HCT116 (cell line): ENCODE data around the gene HUNK. TPM values are rescaled to one million over a fixed set of nuclear protein-coding genes. Genes with fewer than 3 reads are reported as not detected.

ENCODE experiments used
- ATAC-seq: fragments of 200-7000 bp; cut with Tn5 transposase; 2 replicates; pipeline ENCODE4 v1.9.1; 2020; ENCODE audit warnings: mild to moderate bottlenecking, moderate library complexity
- BruUV-seq: library from RNA; stranded (reverse); fragments of 400-500 nt; replicated peaks from 2 replicates; lab custom pipeline; 2021; lab: Mats Ljungman, UMichigan
- CTCF ChIA-PET: fragments of 300-600 bp; sonication (Branson Sonifier 250); formaldehyde crosslinking; loops from one replicate; lab custom pipeline; 2021; ENCODE audit warnings: antibody characterized with exemption; lab: Charles Lee
- POLR2A ChIA-PET: fragments of 300-600, 350-600 bp; sonication (Branson Sonifier 250); formaldehyde crosslinking; loops from one replicate; lab custom pipeline; 2021; ENCODE audit warnings: antibody characterized with exemption; lab: Charles Lee
- RAD21 ChIA-PET, 2 experiments: fragments of 300-600 bp; sonication (Branson Sonifier 250); formaldehyde crosslinking; loops; one replicate each; lab custom pipeline; 2023; ENCODE audit warnings: low total read pairs in 2 of 2; ENCODE audit not compliant: uncharacterized antibody in 2 of 2, unreplicated experiment in 2 of 2, low non-redundant PET in 1 of 2; lab: Charles Lee
- DNase-seq: peaks from one replicate; pipeline ENCODE4 v3.0.0-alpha.2; 2010; ENCODE audit warnings: low read depth, low spot score
- H2AFZ ChIP-seq: fragments of 200-600 bp; shearing (Covaris generic), sonication (generic); 2 replicates; pipeline ENCODE4 v1.6.1; 2017; ENCODE audit warnings: low read depth, mixed run types, mixed read lengths, antibody characterized with exemption, low read length; ENCODE audit not compliant: poor library complexity, severe bottlenecking
- H3K27ac ChIP-seq: 2 replicates; pipeline ENCODE4 v1.5.1; 2012; ENCODE audit warnings: low read depth, low read length
- H3K27me3 ChIP-seq: fragments of 200-600 bp; sonication (generic); 2 replicates; pipeline ENCODE4 v1.6.1; 2016; ENCODE audit warnings: mixed run types, low read length, mixed read lengths; ENCODE audit not compliant: insufficient read depth
- H3K36me3 ChIP-seq, 2 experiments: fragments of 200-500 bp in 1 of 2; fragments of 200-600 bp in 1 of 2; sonication (Bioruptor generic) in 1 of 2; sonication (generic) in 1 of 2; 2 replicates each; pipeline versions ENCODE4 v1.5.1 to v1.6.1; 2014 to 2016; ENCODE audit warnings: low read length in 2 of 2, inconsistent platforms in 1 of 2, mixed read lengths in 1 of 2, mixed run types in 1 of 2; ENCODE audit not compliant: insufficient read depth in 2 of 2, control insufficient read depth in 1 of 2
- H3K4me1 ChIP-seq, 2 experiments: fragments of 200-600 bp in 1 of 2; sonication (generic) in 1 of 2; 2 replicates each; pipeline versions ENCODE4 v1.5.1 to v1.6.1; 2012 to 2017; ENCODE audit warnings: low read length in 2 of 2, inconsistent platforms in 1 of 2, mild to moderate bottlenecking in 1 of 2, mixed read lengths in 1 of 2, mixed run types in 1 of 2, moderate library complexity in 1 of 2; ENCODE audit not compliant: insufficient read depth in 2 of 2, control insufficient read depth in 1 of 2
- H3K4me2 ChIP-seq: fragments of 200-600 bp; sonication (generic); 2 replicates; pipeline ENCODE4 v1.6.1; 2017; ENCODE audit warnings: mixed run types, low read length, mixed read lengths
- H3K4me3 ChIP-seq, 2 experiments: fragments of 200-600 bp in 1 of 2; sonication (generic) in 1 of 2; replicated peaks in 1 of 2; 2 replicates each; pipeline ENCODE4 v1.5.1; 2011 to 2016; ENCODE audit warnings: low read length in 2 of 2, control low read depth in 1 of 2, low read depth in 1 of 2, mild to moderate bottlenecking in 1 of 2, mixed read lengths in 1 of 2, mixed run types in 1 of 2
- H3K79me2 ChIP-seq: fragments of 200-600 bp; sonication (generic); 2 replicates; pipeline ENCODE4 v1.6.1; 2017; ENCODE audit warnings: mild to moderate bottlenecking, mixed run types, low read length, moderate library complexity, mixed read lengths; ENCODE audit not compliant: insufficient read depth
- H3K9ac ChIP-seq: fragments of 200-600 bp; sonication (generic); 2 replicates; pipeline ENCODE4 v1.6.1; 2016; ENCODE audit warnings: low read length, mixed read lengths
- H3K9me2 ChIP-seq: fragments of 200-600 bp; sonication (generic), shearing (Covaris generic); 2 replicates; pipeline ENCODE4 v1.6.1; 2017; ENCODE audit warnings: mixed run types, mild to moderate bottlenecking, moderate library complexity; ENCODE audit not compliant: insufficient read depth
- H3K9me3 ChIP-seq, 2 experiments: fragments of 200-500 bp in 1 of 2; fragments of 200-600 bp in 1 of 2; sonication (Bioruptor generic) in 1 of 2; sonication (generic) in 1 of 2; 2 replicates each; pipeline ENCODE4 v1.6.1; 2014 to 2017; ENCODE audit warnings: low read length in 2 of 2, mixed read lengths in 2 of 2, inconsistent platforms in 1 of 2, low read depth in 1 of 2, mild to moderate bottlenecking in 1 of 2, mixed run types in 1 of 2, moderate library complexity in 1 of 2; ENCODE audit not compliant: control insufficient read depth in 1 of 2, insufficient read depth in 1 of 2
- H4K20me1 ChIP-seq: fragments of 200-600 bp; sonication (generic), shearing (Covaris generic); 2 replicates; pipeline ENCODE4 v1.6.1; 2017; ENCODE audit warnings: mixed run types, mild to moderate bottlenecking, moderate library complexity; ENCODE audit not compliant: insufficient read depth
- CBX3 ChIP-seq: IDR thresholded peaks from 2 replicates; pipeline ENCODE4 v1.6.1; 2012; ENCODE audit warnings: low read depth
- ELF1 ChIP-seq: IDR thresholded peaks from 2 replicates; pipeline ENCODE4 v1.6.1; 2012; ENCODE audit warnings: low read depth, borderline replicate concordance
- EZH2 ChIP-seq: fragments of 200-600 bp; sonication (generic); IDR thresholded peaks from 2 replicates; pipeline ENCODE4 v1.6.1; 2017; ENCODE audit warnings: antibody characterized with exemption, mixed run types
- EZH2phosphoT487 ChIP-seq: fragments of 200-600 bp; IDR thresholded peaks from 2 replicates; pipeline ENCODE4 v1.6.1; 2018; ENCODE audit warnings: antibody characterized with exemption, borderline replicate concordance
- MAX ChIP-seq: IDR thresholded peaks from 2 replicates; pipeline ENCODE4 v1.6.1; 2012
- RAD21 ChIP-seq: IDR thresholded peaks from 2 replicates; pipeline ENCODE4 v1.6.1; 2012; ENCODE audit warnings: low read depth, mild to moderate bottlenecking
- SIN3A ChIP-seq: IDR thresholded peaks from 2 replicates; pipeline ENCODE4 v1.6.1; 2012; ENCODE audit warnings: low read depth
- SRF ChIP-seq: IDR thresholded peaks from 2 replicates; pipeline ENCODE4 v1.6.1; 2012; ENCODE audit warnings: low read depth
- YY1 ChIP-seq: IDR thresholded peaks from 2 replicates; pipeline ENCODE4 v1.6.1; 2011; ENCODE audit warnings: low read length, low read depth, moderate library complexity, mild to moderate bottlenecking; ENCODE audit not compliant: insufficient replicate concordance; ENCODE audit errors: extremely low read depth
- ZBTB33 ChIP-seq: IDR thresholded peaks from 2 replicates; pipeline ENCODE4 v1.6.1; 2011; ENCODE audit warnings: mild to moderate bottlenecking, low read length, moderate library complexity; ENCODE audit not compliant: insufficient replicate concordance; ENCODE audit errors: extremely low read depth
- ZFX ChIP-seq: fragments of 450-650 bp; IDR thresholded peaks from 2 replicates; pipeline ENCODE4 v1.6.1; 2017
- ZNF274 ChIP-seq: fragments of 200-500 bp; sonication (Bioruptor generic); IDR thresholded peaks from 2 replicates; pipeline ENCODE4 v1.6.1; 2014; ENCODE audit warnings: mild to moderate bottlenecking, low read depth, low read length, inconsistent platforms
- intact Hi-C: fragments of 100-400 bp; cut with micrococcal nuclease; formaldehyde crosslinking; loops from 2 replicates; pipeline ENCODE4 v1.10.0; 2022
- total RNA-seq: library from RNA; stranded (reverse); gene quantifications from one replicate; pipeline ENCODE4 v1.2.1, GENCODE V29; 2021; ENCODE audit not compliant: unreplicated experiment

The HUNK gene
- total RNA-seq, 1 experiment from 2014 or later, result not detected

- TF ChIP-seq ZBTB33, result no peak
- TF ChIP-seq SIN3A, result no peak
Observed at GRCh38 chr21:31924548-31924947, 51.7 kb downstream of the HUNK start (continued).

- TF ChIP-seq YY1, result no peak
- no peak for TF ChIP-seq MAX
- TF ChIP-seq ZFX, result no peak
- no peak for TF ChIP-seq SRF
- no peak for TF ChIP-seq ELF1
- no peak for TF ChIP-seq EZH2
- TF ChIP-seq EZH2phosphoT487, result no peak
- TF ChIP-seq ZNF274, result no peak
- TF ChIP-seq RAD21, result no peak
- no peak for TF ChIP-seq CBX3
- H3K4me1 ChIP-seq, result no peaks in the 10 kb centered on the region
- no peak overlapping the region for H3K9ac ChIP-seq
- ChIA-PET CTCF (no interaction called here), RAD21 (no interaction called here), POLR2A (no interaction called here)
- ATAC-seq (no peak), DNase-seq (no peak)
- H3K36me3 ChIP-seq, result no peaks in the 10 kb centered on the region; a peak in 1 of 4 replicates
- no peak overlapping the region for H3K27ac ChIP-seq
- no peak overlapping the region for H3K4me2 ChIP-seq
- H3K4me3 ChIP-seq, result no peak overlapping the region
- H3K9me2 ChIP-seq, result no peaks in the 10 kb centered on the region
- H3K79me2 ChIP-seq, result no peaks in the 10 kb centered on the region
- H3K9me3 ChIP-seq, result no peaks in the 10 kb centered on the region
- intact Hi-C loops, result no loop called here
- H2AFZ ChIP-seq, result no peak overlapping the region
- peaks cover 17% of the 10 kb centered on the region for H3K27me3 ChIP-seq
- BruUV-seq, result no TSS peak
- H4K20me1 ChIP-seq, result no peaks in the 10 kb centered on the region
Observed at GRCh38 chr21:31926498-31926897, 53.7 kb downstream of the HUNK start.
